NCI-H524 treated with DMSO at 0.1 percent for 48 hours (cell line): ENCODE data around the gene EPHA2.
"Not testable (repeated sequence)": the region's sequence is repeated elsewhere in the genome, so short reads cannot be mapped to it uniquely, and the experiment has no call there.

Experiments
- DNase-seq: peaks from one replicate; lab custom pipeline; 2025; lab: John Stamatoyannopoulos, UW

The EPHA2 gene

GRCh38 chr1:16167331-16168143, 11.7 kb upstream of the EPHA2 start:
- DNase-seq = no peak

GRCh38 chr1:16166117-16166516, 10.2 kb upstream of the EPHA2 start:
- DNase-seq = no peak

GRCh38 chr1:16165548-16165947, 9.7 kb upstream of the EPHA2 start:
- no peak for DNase-seq

- DNase-seq = no peak
Measured at GRCh38 chr1:16165073-16165364, 9.2 kb upstream of the EPHA2 start.

- no peak for DNase-seq
Measured at GRCh38 chr1:16164213-16165072, 8.6 kb upstream of the EPHA2 start.

GRCh38 chr1:16163608-16164212, 7.8 kb upstream of the EPHA2 start:
- not testable (repeated sequence) for DNase-seq

- no peak for DNase-seq
Measured at GRCh38 chr1:16162163-16162822, 6.4 kb upstream of the EPHA2 start.

- DNase-seq = no peak
Measured at GRCh38 chr1:16161717-16162116, 5.8 kb upstream of the EPHA2 start.

GRCh38 chr1:16158993-16159831, 3.3 kb upstream of the EPHA2 start:
- DNase-seq = no peak

GRCh38 chr1:16158025-16158424, 2.2 kb upstream of the EPHA2 start:
- no peak for DNase-seq

- no peak for DNase-seq
Measured at GRCh38 chr1:16156848-16157495, 1.1 kb upstream of the EPHA2 start.

GRCh38 chr1:16153999-16154673, 1.7 kb downstream of the EPHA2 start:
- no peak for DNase-seq

GRCh38 chr1:16153096-16153998, 2.5 kb downstream of the EPHA2 start:
- DNase-seq = no peak

- DNase-seq = no peak
Measured at GRCh38 chr1:16152481-16153087, 3.3 kb downstream of the EPHA2 start.

GRCh38 chr1:16151995-16152384, 3.9 kb downstream of the EPHA2 start:
- no peak for DNase-seq

GRCh38 chr1:16151196-16151994, 4.5 kb downstream of the EPHA2 start:
- no peak for DNase-seq

GRCh38 chr1:16150508-16150907, 5.4 kb downstream of the EPHA2 start:
- DNase-seq = no peak
